ENCODE data around the gene GABRR1.

DNA sequence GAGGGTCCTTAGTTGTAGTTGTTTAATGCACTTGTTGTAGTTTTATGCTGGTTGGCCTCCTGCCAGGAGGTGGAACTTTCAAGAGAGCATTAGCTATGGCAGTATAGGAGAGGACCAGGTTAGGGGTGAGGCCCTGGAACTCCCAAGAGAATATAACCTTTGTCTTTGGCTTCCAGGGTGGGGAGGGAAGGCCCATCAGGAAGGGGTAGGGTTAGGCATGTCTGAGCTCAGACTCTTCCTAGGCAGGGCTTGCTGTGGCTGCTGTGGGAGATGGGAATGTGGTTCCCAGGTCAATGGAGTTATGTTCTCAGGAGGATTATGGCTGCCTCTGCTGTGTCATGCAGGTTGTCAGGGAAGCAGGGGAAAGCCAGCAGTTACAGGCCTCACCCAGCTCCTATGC is 20.0 kb upstream of the GABRR1 start:
- TF ChIP-seq YY1 (IDR thresholded peaks at IDR 0.05; ENCODE audit: insufficient read depth, insufficient read length) = no peak
- no peak for TF ChIP-seq ZNF274 (IDR thresholded peaks at IDR 0.05; ENCODE audit: low read depth, low read length)

All from NT2/D1 (cell line).